ENCODE results near the gene IL16.

DNA sequence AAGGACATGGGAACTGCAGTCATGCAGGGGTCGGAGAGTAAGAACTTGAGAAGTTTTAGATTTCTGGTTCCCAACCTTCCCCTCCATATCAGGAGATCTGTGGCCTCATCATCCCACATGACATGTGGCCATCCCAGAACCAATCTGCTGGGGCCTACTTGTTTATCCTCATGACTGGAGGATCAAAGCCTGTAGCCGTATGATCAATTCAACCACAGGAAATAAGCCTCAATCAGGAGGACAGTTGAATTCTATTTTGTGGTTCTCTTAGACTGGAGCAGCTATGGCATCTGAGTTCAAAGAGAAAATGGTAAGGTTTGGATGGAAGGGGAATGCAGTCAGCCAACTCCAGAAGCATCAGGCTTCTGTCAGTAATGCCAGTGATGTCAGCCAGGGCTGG, 57.2 kb downstream of the IL16 start:
- TF ChIP-seq, protein P1, sequence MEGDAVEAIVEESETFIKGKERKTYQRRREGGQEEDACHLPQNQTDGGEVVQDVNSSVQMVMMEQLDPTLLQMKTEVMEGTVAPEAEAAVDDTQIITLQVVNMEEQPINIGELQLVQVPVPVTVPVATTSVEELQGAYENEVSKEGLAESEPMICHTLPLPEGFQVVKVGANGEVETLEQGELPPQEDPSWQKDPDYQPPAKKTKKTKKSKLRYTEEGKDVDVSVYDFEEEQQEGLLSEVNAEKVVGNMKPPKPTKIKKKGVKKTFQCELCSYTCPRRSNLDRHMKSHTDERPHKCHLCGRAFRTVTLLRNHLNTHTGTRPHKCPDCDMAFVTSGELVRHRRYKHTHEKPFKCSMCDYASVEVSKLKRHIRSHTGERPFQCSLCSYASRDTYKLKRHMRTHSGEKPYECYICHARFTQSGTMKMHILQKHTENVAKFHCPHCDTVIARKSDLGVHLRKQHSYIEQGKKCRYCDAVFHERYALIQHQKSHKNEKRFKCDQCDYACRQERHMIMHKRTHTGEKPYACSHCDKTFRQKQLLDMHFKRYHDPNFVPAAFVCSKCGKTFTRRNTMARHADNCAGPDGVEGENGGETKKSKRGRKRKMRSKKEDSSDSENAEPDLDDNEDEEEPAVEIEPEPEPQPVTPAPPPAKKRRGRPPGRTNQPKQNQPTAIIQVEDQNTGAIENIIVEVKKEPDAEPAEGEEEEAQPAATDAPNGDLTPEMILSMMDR (IDR thresholded peaks at IDR 0.05) = no peak
- no peak for TF ChIP-seq POLR2A (IDR thresholded peaks at IDR 0.05)
